B cell (primary cell): ENCODE results near the gene MCM3AP. TPM values are rescaled to one million over a fixed set of nuclear protein-coding genes. Genes with fewer than 3 reads are reported as not detected.

Experiments used
- ATAC-seq: fragments of 200-7000 bp; cut with Tn5 transposase; one replicate; pipeline ENCODE4 v1.10.0; 2021; ENCODE audit warnings: low read depth, mild to moderate bottlenecking, moderate number of reproducible peaks, moderate library complexity
- CTCF ChIA-PET: fragments of 350-600 bp; sonication (Branson Sonifier 250); formaldehyde crosslinking; loops from one replicate; lab custom pipeline; 2021; ENCODE audit warnings: antibody characterized with exemption, inconsistent platforms; lab: Charles Lee
- POLR2A ChIA-PET: fragments of 350-600 bp; sonication (Branson Sonifier 250); formaldehyde crosslinking; loops from one replicate; lab custom pipeline; 2021; ENCODE audit warnings: antibody characterized with exemption; lab: Charles Lee
- DNase-seq: peaks from one replicate; pipeline ENCODE4 v3.0.0; 2013
- H2AFZ ChIP-seq: 2 replicates; pipeline ENCODE4 v1.6.1; 2012; ENCODE audit warnings: mild to moderate bottlenecking, low read depth, low read length; ENCODE audit not compliant: insufficient read depth, poor library complexity, severe bottlenecking
- H3K27ac ChIP-seq, 2 donors: 1 replicate in 1 of 2; 2 replicates in 1 of 2; pipeline ENCODE4 v1.5.1; 2012 to 2013; ENCODE audit warnings: low read length in 2 of 2, mild to moderate bottlenecking in 2 of 2, moderate library complexity in 1 of 2
- H3K27me3 ChIP-seq, 4 experiments: fragments of 200-600 bp in 1 of 4; sonication (generic) in 1 of 4; replicated peaks in 1 of 4; 1 replicate in 2 of 4; 2 replicates in 2 of 4; pipeline versions ENCODE4 v1.6.1 to v1.7.0; 2013 to 2016; ENCODE audit warnings: low read length in 3 of 4, mild to moderate bottlenecking in 2 of 4, mixed read lengths in 1 of 4, moderate library complexity in 1 of 4; ENCODE audit not compliant: insufficient read depth in 4 of 4, control insufficient read depth in 3 of 4; ENCODE audit errors: control extremely low read depth in 1 of 4
- H3K36me3 ChIP-seq, 2 experiments: replicated peaks in 1 of 2; 1 replicate in 1 of 2; 2 replicates in 1 of 2; pipeline versions ENCODE4 v1.6.1 to v1.7.1; 2013; ENCODE audit warnings: low read length in 1 of 2; ENCODE audit not compliant: insufficient read depth in 2 of 2, control insufficient read depth in 1 of 2; ENCODE audit errors: control extremely low read depth in 1 of 2, extremely low read depth in 1 of 2
- H3K4me1 ChIP-seq, 2 donors: fragments of 200-600 bp in 1 of 2; sonication (generic) in 1 of 2; 1 replicate in 1 of 2; 2 replicates in 1 of 2; pipeline versions ENCODE4 v1.5.1 to v1.6.1; 2013 to 2017; ENCODE audit warnings: low read length in 2 of 2; ENCODE audit not compliant: control insufficient read depth in 2 of 2, insufficient read depth in 2 of 2
- H3K4me2 ChIP-seq: replicated peaks from 2 replicates; pipeline ENCODE3; 2012; ENCODE audit warnings: mild to moderate bottlenecking, low read depth, low read length; ENCODE audit not compliant: poor library complexity, severe bottlenecking
- H3K4me3 ChIP-seq, 5 experiments: fragments of 200-600 bp in 1 of 5; sonication (generic) in 1 of 5; 1 replicate in 3 of 5; 2 replicates in 2 of 5; pipeline versions ENCODE4 v1.5.1 to v1.7.0; 2011 to 2016; ENCODE audit warnings: low read length in 4 of 5, mild to moderate bottlenecking in 4 of 5, low read depth in 2 of 5, control low read depth in 1 of 5, moderate library complexity in 1 of 5; ENCODE audit not compliant: insufficient read depth in 1 of 5; ENCODE audit errors: control extremely low read depth in 1 of 5, extremely low read depth in 1 of 5
- H3K79me2 ChIP-seq: fragments of 200-600 bp; sonication (generic); one replicate; pipeline ENCODE4 v1.6.0; 2016; ENCODE audit warnings: low read length; ENCODE audit not compliant: control insufficient read depth, insufficient read depth
- H3K9ac ChIP-seq: fragments of 200-600 bp; sonication (generic); 2 replicates; pipeline ENCODE4 v1.6.1; 2017; ENCODE audit warnings: mild to moderate bottlenecking, low read length, moderate library complexity
- H3K9me3 ChIP-seq, 3 donors: one replicate each; pipeline versions ENCODE4 v1.6.1 to v1.7.1; 2013; ENCODE audit warnings: low read length in 2 of 3; ENCODE audit not compliant: control insufficient read depth in 2 of 3, insufficient read depth in 1 of 3; ENCODE audit errors: control extremely low read depth in 1 of 3
- H4K20me1 ChIP-seq: 2 replicates; pipeline ENCODE4 v1.6.0; 2012; ENCODE audit warnings: mild to moderate bottlenecking, low read length; ENCODE audit not compliant: insufficient read depth, control insufficient read depth, poor library complexity, severe bottlenecking
- H3K27ac Mint-ChIP-seq: one replicate; pipeline ENCODE4 v1.8.0; 2021; ENCODE audit warnings: mixed read lengths
- H3K27me3 Mint-ChIP-seq: one replicate; pipeline ENCODE4 v1.8.0; 2021; ENCODE audit warnings: mixed read lengths
- H3K4me1 Mint-ChIP-seq: one replicate; pipeline ENCODE4 v1.8.0; 2021; ENCODE audit warnings: mixed read lengths
- H3K4me3 Mint-ChIP-seq: one replicate; pipeline ENCODE4 v1.8.0; 2021; ENCODE audit warnings: mixed read lengths
- H3K9me3 Mint-ChIP-seq: one replicate; pipeline ENCODE4 v1.8.0; 2022; ENCODE audit warnings: mixed read lengths; ENCODE audit not compliant: insufficient read depth
- EZH2 ChIP-seq: IDR thresholded peaks from 2 replicates; pipeline ENCODE4 v1.6.1; 2012; ENCODE audit warnings: borderline replicate concordance, low read depth, mild to moderate bottlenecking, moderate library complexity, low read length; ENCODE audit not compliant: insufficient read depth, poor library complexity, severe bottlenecking
- WGBS: methylation state at CpG from one replicate; pipeline ENCODE4 v1.1.5; 2013; ENCODE audit warnings: missing lambda C conversion rate; ENCODE audit not compliant: insufficient coverage; 5-methylcytosine and 5-hydroxymethylcytosine counted together
- intact Hi-C: fragments of 100-400 bp; cut with micrococcal nuclease; formaldehyde crosslinking; loops from one replicate; pipeline ENCODE4 v1.10.0; 2022
- polyA plus RNA-seq: library from polyadenylated mRNA; depleted of rRNA; stranded (reverse); fragments of >200 nt; gene quantifications from 2 replicates; pipeline ENCODE4 v1.2.3, GENCODE V29; 2012
- total RNA-seq, 2 donors: library from RNA; stranded (reverse); fragments of 120-200 nt in 1 of 2; gene quantifications; 1 replicate in 1 of 2; 2 replicates in 1 of 2; pipeline versions ENCODE4 v1.2.3 to v1.2.4, GENCODE V29; 2013 to 2022
- TF ChIP-seq, protein P1 (sequence below): fragments of 200-600 bp; IDR thresholded peaks from one replicate; pipeline ENCODE4 v1.8.0; 2022; ENCODE audit warnings: antibody characterized with exemption, mild to moderate bottlenecking

Gene MCM3AP
- total and polyA plus RNA-seq, 2 donors (not counting 1 experiment from before 2014, with no cell fraction given): 61.7 to 180 TPM

GRCh38 chr21:46250146-46250725, 35.2 kb downstream of the MCM3AP start:
- no peak overlapping the region for H3K4me3 ChIP-seq
- ChIA-PET POLR2A (no interaction called here), CTCF (interaction anchor here (1.4 to 1.5 kb wide), 2 partner anchors 10 to 75 kb away, joined by 4 to 5 read pairs; a partner anchor contains a TSS)
- peaks cover 35% of the 10 kb centered on the region for H3K4me1 Mint-ChIP-seq
- H3K27ac Mint-ChIP-seq: peak overlapping the region; percentile 57
- no peak overlapping the region for H3K4me3 Mint-ChIP-seq
- no peak overlapping the region for H2AFZ ChIP-seq
- intact Hi-C loops: no loop called here
- H3K4me1 ChIP-seq: peaks cover 17 to 25% of the 10 kb centered on the region in 2 donors
- peaks cover 4 to 84% of the 10 kb centered on the region in 2 experiments for H3K36me3 ChIP-seq
- H3K79me2 ChIP-seq: peaks cover 16% of the 10 kb centered on the region
- no peak overlapping the region for H3K27ac ChIP-seq
- no peaks in the 10 kb centered on the region for H3K27me3 Mint-ChIP-seq
- DNase-seq: no peak
- peaks cover 9% of the 10 kb centered on the region for H4K20me1 ChIP-seq
- H3K9ac ChIP-seq: no peak overlapping the region
- no peaks in the 10 kb centered on the region for H3K9me3 ChIP-seq
- H3K9me3 Mint-ChIP-seq: no peaks in the 10 kb centered on the region
- no peaks in the 10 kb centered on the region for H3K27me3 ChIP-seq
- H3K4me2 ChIP-seq: no peak overlapping the region
- ATAC-seq: no peak
- WGBS: 67% methylated on average over 2 of the region's 6 CpGs
- TF ChIP-seq, protein P1, sequence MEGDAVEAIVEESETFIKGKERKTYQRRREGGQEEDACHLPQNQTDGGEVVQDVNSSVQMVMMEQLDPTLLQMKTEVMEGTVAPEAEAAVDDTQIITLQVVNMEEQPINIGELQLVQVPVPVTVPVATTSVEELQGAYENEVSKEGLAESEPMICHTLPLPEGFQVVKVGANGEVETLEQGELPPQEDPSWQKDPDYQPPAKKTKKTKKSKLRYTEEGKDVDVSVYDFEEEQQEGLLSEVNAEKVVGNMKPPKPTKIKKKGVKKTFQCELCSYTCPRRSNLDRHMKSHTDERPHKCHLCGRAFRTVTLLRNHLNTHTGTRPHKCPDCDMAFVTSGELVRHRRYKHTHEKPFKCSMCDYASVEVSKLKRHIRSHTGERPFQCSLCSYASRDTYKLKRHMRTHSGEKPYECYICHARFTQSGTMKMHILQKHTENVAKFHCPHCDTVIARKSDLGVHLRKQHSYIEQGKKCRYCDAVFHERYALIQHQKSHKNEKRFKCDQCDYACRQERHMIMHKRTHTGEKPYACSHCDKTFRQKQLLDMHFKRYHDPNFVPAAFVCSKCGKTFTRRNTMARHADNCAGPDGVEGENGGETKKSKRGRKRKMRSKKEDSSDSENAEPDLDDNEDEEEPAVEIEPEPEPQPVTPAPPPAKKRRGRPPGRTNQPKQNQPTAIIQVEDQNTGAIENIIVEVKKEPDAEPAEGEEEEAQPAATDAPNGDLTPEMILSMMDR: no peak
- no peak for TF ChIP-seq EZH2

- Mint-ChIP-seq H3K4me1 (peaks cover 21% of the 10 kb centered on the region), H3K9me3 (no peaks in the 10 kb centered on the region), H3K4me3 (no peak overlapping the region), H3K27ac (no peak overlapping the region), H3K27me3 (no peaks in the 10 kb centered on the region)
- H3K4me2 ChIP-seq: no peak overlapping the region
- POLR2A ChIA-PET: no interaction called here
- intact Hi-C loops: no loop called here
- CTCF ChIA-PET: interaction anchor here (0.7 to 1.9 kb wide), 2 partner anchors 18 to 105 kb away, joined by 3 to 5 read pairs; no protein-coding TSS in a partner anchor
- no peaks in the 10 kb centered on the region for H3K27me3 ChIP-seq
- WGBS: 100% methylated on average over 1 of the region's 2 CpGs
- peaks cover 7 to 14% of the 10 kb centered on the region in 2 donors for H3K4me1 ChIP-seq
- H2AFZ ChIP-seq: no peak overlapping the region
- no peak for TF ChIP-seq EZH2
- TF ChIP-seq, protein P1: no peak
- H3K79me2 ChIP-seq: peaks cover 25% of the 10 kb centered on the region
- no peak overlapping the region for H3K4me3 ChIP-seq
- no peak overlapping the region for H3K9ac ChIP-seq
- no peak for ATAC-seq
- no peaks in the 10 kb centered on the region for H3K9me3 ChIP-seq
- peaks cover 9% of the 10 kb centered on the region for H4K20me1 ChIP-seq
- peaks cover 4 to 85% of the 10 kb centered on the region in 2 experiments for H3K36me3 ChIP-seq
- H3K27ac ChIP-seq: no peak overlapping the region
- no peak for DNase-seq
Measured at GRCh38 chr21:46248827-46249226, 36.6 kb downstream of the MCM3AP start.
